K562 (cell line): ENCODE results near the gene SLC43A2. TPM values are rescaled to one million over a fixed set of nuclear protein-coding genes. Genes with fewer than 3 reads are reported as not detected.

Experiments
- CTBP1 ChIP-seq: fragments of 450-650 bp; IDR thresholded peaks from 2 replicates; pipeline ENCODE4 v1.6.1; 2016; ENCODE audit warnings: borderline replicate concordance
- ESRRA ChIP-seq: fragments of 450-650 bp; IDR thresholded peaks from 2 replicates; pipeline ENCODE4 v1.6.1; 2014; ENCODE audit warnings: low read depth, mild to moderate bottlenecking, moderate library complexity, borderline replicate concordance
- HNRNPLL ChIP-seq: fragments of 200-400 bp; formaldehyde crosslinking; IDR thresholded peaks from 2 replicates; pipeline ENCODE4 v1.6.1; 2017; ENCODE audit warnings: low read length, low read depth, mild to moderate bottlenecking; ENCODE audit not compliant: poor library complexity, severe bottlenecking
- MTF1 ChIP-seq: fragments of 250-450 bp; sonication (Bioruptor Pico); IDR thresholded peaks from 2 replicates; pipeline ENCODE4 v1.9.0; 2021; ENCODE audit warnings: moderate library complexity, mild to moderate bottlenecking, inconsistent platforms, borderline replicate concordance
- RB1 ChIP-seq: fragments of 450-650 bp; IDR thresholded peaks from 2 replicates; pipeline ENCODE4 v1.6.1; 2017; ENCODE audit warnings: low read depth, mild to moderate bottlenecking
- RBFOX2 ChIP-seq: fragments of 200-400 bp; formaldehyde crosslinking; IDR thresholded peaks from 2 replicates; pipeline ENCODE4 v1.6.1; 2017; ENCODE audit warnings: low read depth, mild to moderate bottlenecking, low read length, moderate library complexity
- RBM25 ChIP-seq: fragments of 200-400 bp; formaldehyde crosslinking; IDR thresholded peaks from 2 replicates; pipeline ENCODE4 v1.6.1; 2018; ENCODE audit warnings: low read length, low read depth, moderate library complexity; ENCODE audit not compliant: severe bottlenecking
- REST ChIP-seq, 2 experiments: fragments of 450-650 bp; formaldehyde crosslinking in 1 of 2; IDR thresholded peaks; 2 replicates each; pipeline versions ENCODE4 v1.4.0 to v1.6.1; 2014 to 2020; ENCODE audit warnings: mild to moderate bottlenecking in 2 of 2, borderline replicate concordance in 1 of 2, low read depth in 1 of 2
- SIRT6 ChIP-seq: IDR thresholded peaks from one replicate; pipeline ENCODE4 v1.6.1; 2012; ENCODE audit warnings: low read depth, mild to moderate bottlenecking, control low read depth, inconsistent platforms, low read length, moderate library complexity
- SNAPC5 ChIP-seq: fragments of 250-450 bp; sonication (Bioruptor Pico); IDR thresholded peaks from 2 replicates; pipeline ENCODE4 v1.8.0; 2021; ENCODE audit warnings: moderate library complexity, mild to moderate bottlenecking, inconsistent platforms
- SRF ChIP-seq, 2 experiments: fragments of 250-450, 450-650 bp in 1 of 2; sonication (Bioruptor Pico) in 1 of 2; sonication (generic) in 1 of 2; formaldehyde crosslinking; IDR thresholded peaks; 2 replicates each; pipeline versions ENCODE4 v1.5.0 to v1.5.1; 2020 to 2022; ENCODE audit warnings: mild to moderate bottlenecking in 1 of 2, missing genetic modification reagents in 1 of 2
- VEZF1 ChIP-seq: fragments of 200-800 bp; sonication (Bioruptor generic); IDR thresholded peaks from 2 replicates; pipeline ENCODE4 v1.6.1; 2017; ENCODE audit warnings: missing genetic modification characterization, missing compliant biosample characterization
- ZBTB7A ChIP-seq: IDR thresholded peaks from 2 replicates; pipeline ENCODE4 v1.6.1; 2011; ENCODE audit warnings: low read depth, mild to moderate bottlenecking, low read length, moderate library complexity, borderline replicate concordance; ENCODE audit not compliant: control insufficient read depth
- ZNF134 ChIP-seq: fragments of 250-450 bp; sonication (Bioruptor Pico); conservative IDR thresholded peaks from 2 replicates; pipeline ENCODE4 v1.4.0; 2020
- ZNF740 ChIP-seq, 3 experiments: fragments of 200-800 bp in 1 of 3; sonication (Bioruptor generic) in 1 of 3; sonication (generic) in 1 of 3; formaldehyde crosslinking in 1 of 3; IDR thresholded peaks; 2 replicates each; pipeline versions ENCODE4 v1.6.1 to v1.8.0; 2016 to 2022; ENCODE audit warnings: mild to moderate bottlenecking in 2 of 3, missing compliant biosample characterization in 2 of 3, missing genetic modification characterization in 2 of 3, missing genetic modification reagents in 1 of 3
- polyA plus RNA-seq, 8 experiments: library from polyadenylated mRNA; depleted of rRNA in 4 of 8; stranded (reverse) in 5 of 8; unstranded in 3 of 8; fragments of >200 nt; fragmentation: Nextera tagmentation in 2 of 8; fragmentation: Illumina TruSeq in 1 of 8; extraction: Ambion mirVana in 2 of 8; extraction: Trizol in 1 of 8; gene quantifications; 2 replicates each; pipeline versions ENCODE4 v1.2.1 to v1.2.3, GENCODE V29; 2011 to 2014; ENCODE audit warnings: inconsistent platforms in 1 of 8, missing spikeins in 1 of 8
- total RNA-seq, 7 experiments: library from RNA; depleted of rRNA in 6 of 7; stranded (reverse); fragments of >200 nt in 6 of 7; fragmentation: Illumina TruSeq in 2 of 7; extraction: Trizol in 2 of 7; gene quantifications; 2 replicates each; pipeline versions ENCODE4 v1.2.1 to v1.2.3, GENCODE V29; 2011 to 2021; ENCODE audit warnings: low replicate concordance in 1 of 7

SLC43A2 gene
- total and polyA plus RNA-seq, 9 of the 15 experiments (the other 6 are each of a cell fraction or from before 2014, with no cell fraction given) = 0.03 to 10.2 (median 3.6) TPM

DNA sequence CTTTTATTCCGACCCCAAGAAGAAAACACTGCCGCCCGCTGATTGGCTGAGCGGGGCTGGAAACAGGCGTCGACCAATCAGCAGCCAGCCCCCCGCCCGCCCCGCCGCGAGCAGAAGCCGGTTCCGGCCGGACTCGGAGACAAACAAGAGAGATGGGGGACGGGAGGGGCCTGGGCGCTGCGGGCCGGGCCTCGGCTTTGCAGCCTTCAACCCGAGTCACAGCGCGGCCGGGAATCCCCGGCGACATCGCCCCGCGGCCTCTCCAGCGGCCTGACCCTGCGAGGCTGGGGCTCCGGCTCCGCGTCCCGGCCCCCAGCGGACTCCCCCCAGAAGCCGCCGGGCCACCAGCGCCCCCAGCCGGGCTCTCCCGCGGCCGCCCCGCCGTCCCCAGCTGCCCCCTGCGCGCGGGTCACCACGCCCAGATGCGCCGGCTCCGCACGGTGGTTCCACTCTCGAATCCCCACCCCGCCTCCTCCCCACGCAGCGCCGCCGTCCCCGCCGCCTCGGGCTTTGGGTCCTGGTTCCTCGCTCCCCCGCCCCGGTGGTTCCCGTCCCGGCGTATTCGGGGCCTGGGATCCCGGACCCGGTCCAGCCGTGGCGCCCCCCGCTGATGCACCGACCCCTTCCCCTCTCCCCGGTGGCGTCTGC is 346 bp upstream of the SLC43A2 start (continued):
- TF ChIP-seq RB1 (peak; percentile 70; the same call in 1 of the 2 replicates), CTBP1 (peak; percentile 44; the same call in 1 of the 2 replicates), SIRT6 (no peak), ZNF134 (CRISPR knock-in tag) (no peak), ZNF740 (CRISPR knock-in tag; IDR thresholded peaks at IDR 0.05) (0 out of 2 replicates have a peak, but pooled peaks have one; percentile 18), ZNF740 (tag; IDR thresholded peaks at IDR 0.05) (no peak), SNAPC5 (CRISPR knock-in tag) (no peak), MTF1 (CRISPR knock-in tag) (no peak), ESRRA (no peak), RBM25 (peak; percentile 84), ZBTB7A (peak; percentile 48; the same call in 1 of the 2 replicates), RBFOX2 (peak; percentile 79), SRF (CRISPR knock-in tag; IDR thresholded peaks at IDR 0.05) (no peak), VEZF1 (CRISPR knock-in tag) (peak; percentile 95), HNRNPLL (peak; percentile 51), REST (IDR thresholded peaks at IDR 0.05; ENCODE audit: borderline replicate concordance) (peak; percentile 99), REST (CRISPR knock-in tag; IDR thresholded peaks at IDR 0.05; ENCODE audit: low read depth) (no peak)
